Stimulated activated CD8-positive, alpha-beta memory T cell treated with anti-CD3 and anti-CD28 coated beads, Interleukin-15, amount 100 ng/mL, for 1 hour (primary cell): ENCODE data around the gene TMEM212.

Experiments used
- DNase-seq: peaks from one replicate; pipeline ENCODE4 v3.0.0-alpha.2; 2020; ENCODE audit warnings: low read depth

TMEM212 gene

DNA sequence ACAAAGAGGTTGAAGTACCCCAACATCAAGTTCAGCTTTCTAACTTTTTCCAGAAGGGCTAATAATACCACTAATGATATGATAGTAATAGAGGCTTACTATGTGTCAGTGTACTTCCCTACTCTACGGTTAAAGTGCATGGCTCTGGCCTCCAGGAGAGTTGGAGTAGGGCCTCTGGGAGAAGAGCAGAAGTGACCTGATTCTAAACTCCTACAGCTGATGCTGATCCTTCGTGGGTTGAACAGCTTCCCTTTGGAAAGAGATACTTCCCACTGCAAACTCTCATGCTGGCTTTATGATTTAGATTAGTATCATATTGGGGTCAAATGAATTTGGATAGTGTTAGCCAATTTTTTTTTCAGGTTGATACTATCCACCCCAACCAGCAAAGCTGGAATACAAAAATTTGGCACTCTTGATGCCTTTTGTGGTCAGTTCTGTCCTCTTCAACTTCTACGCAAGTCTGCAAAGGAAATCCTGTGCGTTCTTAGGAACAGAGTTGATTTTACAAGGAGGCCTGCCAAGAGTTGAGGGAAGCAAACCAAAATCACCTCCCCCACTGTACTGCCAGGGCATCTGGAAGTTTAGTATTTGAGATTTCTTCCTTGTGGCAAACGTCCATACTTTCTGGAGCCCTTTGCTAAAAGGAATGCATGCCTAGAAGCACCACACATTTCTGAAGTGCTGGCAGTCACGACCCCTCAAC lies 17.8 kb downstream of the TMEM212 start:
- no peak for DNase-seq

DNA sequence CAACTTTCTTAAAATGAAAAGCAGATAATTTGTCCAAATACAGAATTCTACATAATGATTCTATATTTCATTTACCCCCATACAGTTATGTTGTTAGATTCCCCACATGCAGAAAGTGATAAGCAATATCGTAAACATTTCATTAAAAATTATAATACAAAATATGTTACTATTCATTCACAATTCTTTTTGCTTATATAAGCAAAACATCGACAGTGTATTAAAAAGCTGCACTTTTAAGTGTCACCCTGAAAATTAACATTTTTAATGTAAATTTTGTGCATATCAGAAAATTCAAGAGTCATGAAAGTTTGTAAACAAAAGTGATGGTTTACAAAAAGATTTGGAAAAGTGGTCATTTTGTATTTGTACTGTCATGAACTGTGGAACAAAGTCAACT lies 19.2 kb downstream of the TMEM212 start:
- DNase-seq, result no peak

DNA sequence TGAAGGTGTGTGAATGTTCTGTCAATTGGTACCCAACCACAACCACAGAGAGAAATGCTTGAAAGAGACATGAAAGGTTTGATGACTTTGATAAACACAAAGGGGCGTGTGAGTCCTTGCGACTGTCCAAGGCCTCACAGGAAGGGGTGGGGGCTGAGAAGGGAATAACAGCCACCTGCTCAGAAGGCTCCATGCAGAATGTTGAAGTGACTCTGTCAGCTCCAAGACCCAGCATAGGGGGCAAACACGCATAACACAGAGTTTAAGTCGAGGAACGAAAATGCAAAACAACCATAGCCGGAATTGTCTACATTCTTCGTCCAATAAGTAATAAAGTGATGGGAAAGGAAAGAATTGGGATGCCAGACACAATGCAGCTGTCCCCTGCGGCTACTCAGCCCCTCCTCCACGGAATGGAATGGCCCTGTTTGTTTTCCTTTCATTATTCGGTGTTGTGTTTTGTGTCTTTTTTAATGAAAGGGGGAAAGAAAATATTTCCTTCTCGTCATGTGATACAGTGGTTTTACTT lies 19.9 kb downstream of the TMEM212 start:
- DNase-seq, result no peak

GRCh38 chr3:171863920-171864319 lies 20.8 kb downstream of the TMEM212 start:
- DNase-seq, result no peak

- no peak for DNase-seq
Measured at GRCh38 chr3:171865191-171865865, 22.2 kb downstream of the TMEM212 start.

- DNase-seq, result no peak
Measured at GRCh38 chr3:171867981-171868380, 24.8 kb downstream of the TMEM212 start.

GRCh38 chr3:171871392-171872274 lies 28.5 kb downstream of the TMEM212 start:
- no peak for DNase-seq

DNA sequence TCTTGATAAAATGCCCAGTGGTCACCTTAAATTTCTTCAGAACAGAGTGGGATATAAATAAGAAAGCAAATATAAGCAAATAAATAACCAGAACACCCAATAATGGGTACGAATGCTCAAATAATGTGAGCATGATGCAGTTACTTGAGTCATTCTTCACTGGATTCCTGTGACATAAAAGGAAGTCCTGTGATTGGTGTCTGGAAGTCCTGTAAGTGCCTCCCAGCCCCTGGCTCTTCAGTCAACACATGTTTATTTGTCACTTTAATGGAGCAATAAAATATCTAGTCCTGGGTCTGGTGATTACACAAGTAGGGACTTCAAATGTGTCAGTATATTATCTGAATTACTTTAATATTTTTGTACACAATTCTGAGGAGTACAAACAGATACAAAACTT lies 30.4 kb downstream of the TMEM212 start:
- no peak for DNase-seq

DNA sequence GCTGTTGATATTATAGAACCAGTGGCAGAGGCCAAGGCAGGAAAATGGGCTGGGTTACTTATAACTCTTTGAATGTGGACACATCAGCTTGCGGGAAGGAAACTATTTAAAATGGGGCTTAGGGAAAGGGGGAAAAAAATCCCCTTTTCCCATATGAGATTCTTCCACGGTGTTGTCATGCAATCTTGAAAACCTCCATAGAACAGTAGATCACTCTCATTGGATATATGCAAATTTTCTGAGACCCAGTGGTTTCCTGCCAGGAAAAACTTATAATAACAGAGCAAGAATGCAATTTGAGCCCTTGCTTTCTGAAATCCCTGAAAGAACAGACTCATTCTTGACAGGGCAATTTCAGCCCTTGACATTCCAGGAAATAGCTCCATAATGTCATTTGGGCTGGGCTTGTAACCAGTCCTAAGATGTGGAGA lies 31.1 kb downstream of the TMEM212 start:
- no peak for DNase-seq

- no peak for DNase-seq
Measured at GRCh38 chr3:171874879-171875278, 31.7 kb downstream of the TMEM212 start.

GRCh38 chr3:171875923-171876412 lies 32.8 kb downstream of the TMEM212 start:
- no peak for DNase-seq

DNA sequence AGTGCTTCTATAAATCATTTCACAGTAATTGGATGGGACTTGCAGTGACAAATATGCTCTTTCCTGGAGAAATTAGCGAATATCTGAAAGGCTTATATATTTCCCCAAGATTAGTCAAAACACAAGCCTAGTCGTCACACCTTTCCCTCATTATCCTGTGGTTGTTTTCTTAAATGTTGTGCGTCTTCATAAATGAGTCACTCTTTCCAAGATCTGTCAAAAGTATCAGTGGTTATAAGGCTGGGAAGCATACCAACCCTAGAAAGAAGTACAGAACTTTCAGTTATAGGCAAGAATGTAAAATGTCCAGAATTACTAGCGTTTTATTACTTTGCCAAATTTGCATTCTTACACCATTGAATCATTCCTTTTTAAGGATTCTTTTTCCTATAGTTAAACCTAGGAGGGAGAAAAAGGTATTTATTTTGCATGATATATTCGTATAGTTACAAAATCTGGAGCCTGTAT lies 33.6 kb downstream of the TMEM212 start:
- DNase-seq, result no peak

- no peak for DNase-seq
Measured at GRCh38 chr3:171878461-171879225, 35.5 kb downstream of the TMEM212 start.

GRCh38 chr3:171879472-171879871 lies 36.3 kb downstream of the TMEM212 start:
- DNase-seq, result no peak

DNA sequence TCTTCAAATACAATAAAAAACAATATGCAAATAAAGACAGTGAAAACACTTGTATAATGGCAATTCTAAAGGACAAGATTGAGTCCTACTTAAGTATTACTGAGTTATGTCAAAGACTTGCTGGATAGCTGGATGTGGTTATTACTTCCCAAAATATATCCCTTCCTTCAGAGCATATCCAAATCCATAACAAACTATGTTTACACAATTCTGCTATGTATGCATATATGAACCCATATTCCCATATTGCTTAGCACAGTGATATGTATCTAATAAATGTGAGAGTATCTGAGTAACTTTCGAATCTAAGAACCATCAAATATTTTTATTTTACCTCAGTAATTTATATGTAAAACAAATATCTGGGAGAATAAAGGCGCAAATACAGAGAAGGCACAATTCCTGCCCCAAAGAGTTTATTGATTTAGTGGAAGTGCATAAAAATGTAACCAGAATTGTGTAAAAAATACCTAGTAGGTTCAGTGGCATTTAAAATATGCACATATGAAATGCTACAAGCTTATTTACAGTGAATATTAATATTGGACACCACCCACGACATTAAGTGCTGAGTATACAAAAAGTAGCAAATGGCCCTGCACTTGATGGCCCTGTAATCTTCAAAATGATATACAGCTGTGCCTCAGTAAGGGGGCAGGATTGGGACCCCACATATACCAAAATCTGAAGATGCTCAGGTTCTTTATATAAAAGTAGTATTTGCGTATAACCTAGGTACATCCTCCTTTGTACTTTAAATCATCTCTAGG lies 37.1 kb downstream of the TMEM212 start:
- no peak for DNase-seq

- DNase-seq, result no peak
Measured at GRCh38 chr3:171881251-171881650, 38.1 kb downstream of the TMEM212 start.

DNA sequence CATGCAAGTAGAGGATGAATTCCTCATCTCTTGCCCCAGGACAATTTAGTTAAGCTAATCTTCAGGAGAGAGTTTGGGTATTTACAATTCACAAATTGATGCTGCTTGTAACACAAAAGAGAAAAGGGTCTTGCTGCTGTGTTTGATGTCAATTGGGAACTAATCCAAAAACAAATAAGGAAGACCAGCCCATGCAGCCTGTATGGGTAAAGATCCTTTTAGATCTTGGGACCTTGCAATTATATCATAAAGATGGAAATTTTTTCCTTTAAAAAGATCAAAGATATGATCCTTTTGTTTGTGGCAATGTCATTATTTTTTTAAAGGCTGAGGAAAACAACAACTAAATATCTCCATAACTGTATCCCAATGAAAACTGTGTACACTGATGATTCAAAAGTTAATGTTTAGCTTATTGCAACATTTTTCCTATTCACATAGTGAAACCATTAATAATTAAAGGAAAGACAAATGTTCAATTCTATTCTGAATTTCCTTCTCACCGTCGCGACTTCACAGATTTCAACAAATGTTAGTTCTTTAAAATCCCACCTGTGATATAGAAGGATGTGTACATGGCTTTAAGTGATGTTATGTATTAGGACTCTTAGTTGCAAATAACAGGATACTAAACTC lies 40.2 kb downstream of the TMEM212 start:
- no peak for DNase-seq

DNA sequence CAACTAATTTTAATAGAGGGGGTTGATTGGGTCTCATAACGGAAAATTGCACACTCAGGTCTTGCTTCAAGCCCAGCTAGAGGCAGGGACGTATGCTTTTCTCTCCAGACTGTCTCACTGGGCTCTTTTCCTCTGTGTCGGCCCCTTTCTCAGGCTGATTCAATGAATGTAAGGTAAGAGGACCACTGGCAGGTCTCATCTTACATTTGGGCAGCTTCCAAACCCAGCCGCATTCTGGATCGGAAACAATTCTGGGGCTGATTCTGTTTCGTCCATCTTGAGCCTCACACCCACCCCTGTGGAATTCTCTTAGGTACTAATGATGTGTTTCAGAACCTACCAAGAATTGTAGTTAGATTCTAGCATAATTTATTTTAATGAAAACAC lies 40.7 kb downstream of the TMEM212 start:
- DNase-seq, result no peak

- no peak for DNase-seq
Measured at GRCh38 chr3:171888466-171888865, 45.3 kb downstream of the TMEM212 start.

DNA sequence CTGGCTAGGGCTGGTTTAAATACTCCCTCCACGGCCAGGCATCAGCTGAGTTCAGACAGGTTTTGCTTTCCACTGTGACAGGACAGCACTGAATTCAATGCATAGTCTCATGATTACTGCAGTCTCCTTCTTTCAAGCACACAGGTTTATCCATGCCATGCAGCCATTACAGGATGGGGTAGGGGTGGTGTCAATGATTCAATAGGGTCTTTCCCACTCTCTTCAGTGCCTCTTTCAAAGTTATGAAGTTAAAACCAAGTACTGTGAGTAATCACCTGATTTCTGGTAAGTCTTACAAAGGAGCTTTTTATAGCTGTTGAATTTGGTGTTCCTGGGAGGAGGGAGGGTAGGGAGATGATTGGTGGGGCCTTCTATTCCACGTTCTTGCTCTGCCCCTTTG lies 47.2 kb downstream of the TMEM212 start:
- DNase-seq, result no peak
